HG03066 (cell line): ENCODE data around the gene SLC22A9.
"Not testable (repeated sequence)": the region's sequence is repeated elsewhere in the genome, so short reads cannot be mapped to it uniquely, and the experiment has no call there.

ENCODE experiments used
- ATAC-seq: cut with Tn5 transposase; IDR thresholded peaks from one replicate; pipeline ENCODE4 v1.9.1; 2021; ENCODE audit warnings: low read depth; ENCODE audit not compliant: unreplicated experiment

Gene SLC22A9

DNA sequence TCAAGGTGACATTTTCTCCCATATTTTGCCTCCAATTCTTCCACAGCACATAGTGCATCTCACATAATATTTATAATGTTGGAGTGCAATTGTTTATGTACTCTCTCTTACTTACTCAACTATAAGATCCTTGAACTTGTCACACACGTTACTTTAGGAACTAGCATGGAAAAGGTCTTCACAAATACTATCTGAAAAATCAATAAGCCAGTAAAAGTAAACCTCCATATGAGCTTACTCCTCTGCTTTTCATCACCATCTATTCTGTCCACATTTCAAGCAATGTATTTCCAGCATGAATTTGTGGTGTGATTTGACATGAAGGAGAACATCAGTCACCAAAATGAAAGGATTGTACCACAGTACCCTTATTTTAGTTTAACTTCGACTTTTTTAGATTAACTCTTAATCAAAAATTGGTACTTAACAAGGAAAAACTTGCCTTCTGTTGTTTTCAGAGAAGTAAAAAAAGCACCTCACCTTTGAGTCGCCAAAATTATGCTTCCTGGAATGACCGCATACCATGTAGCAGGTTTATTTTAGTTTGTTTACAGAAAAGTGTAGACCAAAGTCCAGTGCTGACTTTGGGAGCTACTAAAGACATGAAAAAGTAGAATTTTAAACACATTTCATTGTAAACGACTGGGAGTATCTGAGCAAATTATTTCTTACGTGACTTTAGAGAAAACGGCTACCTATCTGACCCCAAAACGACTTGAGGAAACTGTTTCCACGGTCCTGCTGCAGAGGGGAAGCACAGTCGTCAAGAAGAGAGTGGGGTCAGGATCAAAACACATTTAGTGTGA is at the start of gene SLC22A9:
Gene SLC22A9 (plus strand): TSS at position 621 of the 806 bp plus-strand sequence. CDS start 272 bp downstream, outside the sequence.
- ATAC-seq, result no peak

DNA sequence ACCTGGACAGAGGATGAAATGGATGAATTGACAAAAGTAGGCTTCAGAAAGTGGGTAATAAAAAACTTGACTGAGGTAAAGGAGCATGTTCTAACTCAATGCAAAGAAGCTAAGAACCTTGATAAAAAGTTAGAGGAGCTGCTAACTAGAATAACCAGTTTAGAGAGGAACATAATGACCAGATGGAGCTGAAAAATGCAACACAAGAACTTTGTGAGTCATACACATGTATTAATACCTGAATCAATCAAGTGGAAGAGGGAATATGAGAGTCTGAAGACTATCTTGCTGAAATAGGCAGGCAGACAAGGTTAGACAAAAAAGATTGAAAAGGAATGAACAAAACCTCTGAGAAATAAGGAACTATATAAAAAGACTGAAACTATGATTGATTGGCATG is 47.9 kb upstream of the SLC22A9 start:
- ATAC-seq, result no peak

DNA sequence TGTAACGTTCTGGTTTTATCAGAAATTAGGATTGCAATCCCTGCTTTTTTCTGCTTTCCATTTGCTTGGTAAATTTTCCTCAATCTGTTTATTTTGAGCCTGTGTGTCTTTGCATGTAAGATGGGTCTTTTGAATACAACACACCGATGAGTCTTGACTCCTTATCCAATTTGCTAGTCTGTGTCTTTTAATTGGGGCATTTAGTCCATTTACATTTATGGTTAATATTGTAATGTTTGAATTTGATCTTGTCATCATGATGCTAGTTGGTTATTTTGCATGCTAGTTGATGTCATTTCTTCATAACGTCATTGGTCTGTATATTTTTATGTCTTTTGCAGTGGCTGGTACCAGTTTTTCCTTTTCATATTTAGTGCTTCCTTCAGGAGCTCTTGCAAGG is 34.5 kb upstream of the SLC22A9 start:
- ATAC-seq, result not testable (repeated sequence)

DNA sequence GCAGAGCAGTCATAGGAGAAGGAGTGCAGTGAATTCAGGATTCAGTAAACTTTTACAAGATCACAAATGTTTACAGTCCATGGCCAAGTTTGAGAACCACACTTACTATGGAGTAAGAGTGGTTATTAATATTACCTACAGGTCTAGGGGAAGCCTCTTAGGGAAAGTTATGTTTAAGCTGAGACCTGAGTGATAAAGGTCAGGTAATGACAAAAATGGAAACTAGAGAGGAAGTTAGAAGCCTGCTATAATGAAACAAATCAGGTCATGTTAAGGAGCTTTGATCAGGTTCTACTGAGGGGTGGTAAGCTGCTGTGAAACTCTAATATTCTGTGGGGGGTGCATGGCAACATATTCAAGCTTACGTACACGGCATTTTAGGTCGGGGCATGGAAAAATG is 32.5 kb upstream of the SLC22A9 start:
- ATAC-seq, result no peak

DNA sequence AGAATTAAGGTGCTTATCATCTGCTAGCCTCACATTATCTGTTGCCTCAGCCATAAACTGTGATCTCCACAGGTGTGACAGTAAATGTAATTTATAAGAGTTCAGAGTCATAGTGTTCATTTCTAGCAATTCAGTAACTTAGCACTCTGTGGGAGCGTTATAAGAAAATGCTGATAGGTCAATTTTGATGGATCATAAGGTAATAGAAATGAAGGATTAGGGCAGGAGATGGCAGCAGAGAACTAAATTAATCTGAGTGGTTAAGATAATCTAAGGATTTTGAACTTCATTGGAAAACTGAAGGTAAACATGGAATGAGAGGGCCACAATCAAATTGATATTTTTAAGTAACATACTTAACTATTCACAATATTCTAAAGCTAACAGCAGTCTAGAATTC is 26.5 kb upstream of the SLC22A9 start:
- no peak for ATAC-seq

DNA sequence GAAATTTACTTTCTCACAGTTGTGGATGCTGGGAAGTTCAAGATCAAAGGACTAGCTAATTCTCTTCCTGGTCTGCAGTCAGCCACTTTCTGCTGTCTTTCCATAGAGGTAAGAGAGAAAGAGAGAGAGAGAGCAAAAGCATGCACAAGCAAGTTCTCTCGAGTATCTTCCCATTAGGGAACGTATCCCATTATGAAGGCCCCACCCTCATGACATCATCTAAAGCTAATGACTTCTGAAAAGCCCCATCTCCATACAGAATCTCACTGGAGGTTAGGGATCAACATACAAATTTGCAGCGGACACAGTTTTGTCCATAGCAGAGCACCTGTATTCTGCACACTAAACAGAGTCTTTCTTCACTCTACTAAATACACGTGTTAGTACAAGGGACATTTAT is 17.4 kb upstream of the SLC22A9 start:
- no peak for ATAC-seq

DNA sequence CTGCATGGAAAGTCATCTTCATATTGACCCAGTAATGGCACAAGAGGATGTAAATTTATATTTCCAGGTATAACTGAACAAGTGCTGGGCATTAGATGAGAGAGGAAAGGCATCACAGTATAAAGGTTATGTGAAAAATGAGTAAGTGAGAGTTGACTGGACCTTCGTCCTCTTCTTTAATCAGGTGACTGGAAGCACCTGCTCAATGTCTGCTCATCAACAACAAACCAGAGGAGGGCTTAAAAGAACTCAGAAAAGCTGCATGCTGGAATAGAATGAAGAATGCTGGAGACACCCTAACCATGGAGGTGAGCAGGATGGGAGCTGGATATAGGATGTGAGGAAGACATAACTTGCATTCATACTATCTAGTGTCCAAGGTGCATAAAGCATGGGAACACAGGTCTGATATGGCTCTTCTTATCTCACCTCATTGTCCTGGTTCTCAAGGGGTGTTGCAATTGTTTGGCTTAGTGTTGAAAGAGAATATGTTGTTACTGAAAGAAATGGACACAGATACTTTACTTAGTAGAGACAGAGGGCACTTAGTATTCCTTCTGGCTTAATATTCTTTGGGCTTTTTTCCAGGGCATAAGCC is 7.3 kb upstream of the SLC22A9 start:
- no peak for ATAC-seq

DNA sequence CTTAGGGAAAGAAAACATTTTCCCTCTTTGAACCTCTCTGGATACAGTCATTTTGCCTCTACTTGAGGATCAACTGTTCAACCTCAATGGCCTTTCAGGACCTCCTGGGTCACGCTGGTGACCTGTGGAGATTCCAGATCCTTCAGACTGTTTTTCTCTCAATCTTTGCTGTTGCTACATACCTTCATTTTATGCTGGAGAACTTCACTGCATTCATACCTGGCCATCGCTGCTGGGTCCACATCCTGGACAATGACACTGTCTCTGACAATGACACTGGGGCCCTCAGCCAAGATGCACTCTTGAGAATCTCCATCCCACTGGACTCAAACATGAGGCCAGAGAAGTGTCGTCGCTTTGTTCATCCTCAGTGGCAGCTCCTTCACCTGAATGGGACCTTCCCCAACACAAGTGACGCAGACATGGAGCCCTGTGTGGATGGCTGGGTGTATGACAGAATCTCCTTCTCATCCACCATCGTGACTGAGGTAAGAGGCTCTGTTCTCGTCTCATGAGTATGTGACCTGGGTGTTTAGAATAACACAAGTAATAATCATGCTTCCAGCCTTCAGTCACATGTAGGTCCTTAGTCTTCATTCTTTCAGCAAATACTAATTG is 495 bp downstream of the SLC22A9 start:
- ATAC-seq, result no peak

DNA sequence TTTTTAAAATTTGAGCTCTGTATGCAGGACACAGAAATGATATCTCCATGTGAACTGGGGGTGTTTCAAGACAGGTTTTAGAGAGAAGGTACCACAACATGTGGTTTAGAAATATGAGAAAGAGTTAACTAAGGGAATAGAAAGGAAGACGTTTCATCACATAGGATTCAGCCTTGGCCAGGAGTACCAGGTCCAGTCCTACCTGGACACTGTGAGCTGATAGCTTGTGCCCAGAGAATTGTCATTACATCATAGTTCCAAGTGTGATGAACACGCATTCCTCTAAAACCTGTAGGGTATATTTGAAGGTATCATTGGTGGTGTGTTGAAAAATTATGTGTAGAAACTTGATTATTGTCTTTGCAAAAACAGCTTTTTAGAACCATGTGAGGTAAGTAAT is 1.8 kb downstream of the SLC22A9 start:
- ATAC-seq, result no peak

DNA sequence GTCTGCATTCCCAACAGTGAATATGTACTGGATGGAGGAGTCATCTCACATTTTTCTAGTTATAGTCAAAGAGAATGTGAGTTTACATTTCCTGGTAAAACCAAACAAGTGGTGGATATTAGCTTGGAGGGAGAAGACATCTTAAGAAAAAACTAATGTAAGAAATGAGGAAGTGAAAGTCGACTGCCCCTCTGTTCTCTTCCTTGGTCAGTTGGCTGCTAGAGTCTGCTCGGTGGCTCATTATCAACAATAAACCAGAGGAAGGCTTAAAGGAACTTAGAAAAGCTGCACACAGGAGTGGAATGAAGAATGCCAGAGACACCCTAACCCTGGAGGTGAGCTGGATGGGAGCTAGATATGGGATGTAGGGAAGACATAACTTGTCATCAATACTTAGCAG is 5.8 kb downstream of the SLC22A9 start:
- ATAC-seq, result no peak

DNA sequence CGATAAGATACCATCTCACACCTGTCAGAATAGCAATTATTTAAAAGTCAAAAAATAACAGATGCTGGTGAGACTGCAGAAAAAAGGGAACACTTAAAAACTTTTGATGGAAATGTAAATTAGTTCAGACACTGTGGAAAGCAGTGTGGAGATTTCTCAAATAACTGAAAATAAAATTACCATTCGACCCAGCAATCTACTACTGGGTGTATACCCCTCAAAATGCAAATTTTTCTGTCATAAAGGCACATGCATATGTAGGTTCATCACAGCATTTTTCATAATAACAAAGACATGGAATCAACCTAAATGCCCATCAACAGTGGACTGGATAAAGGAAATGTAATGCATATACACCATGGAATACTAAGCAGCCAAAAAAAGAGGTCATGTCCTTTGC is 10.5 kb downstream of the SLC22A9 start:
- no peak for ATAC-seq

DNA sequence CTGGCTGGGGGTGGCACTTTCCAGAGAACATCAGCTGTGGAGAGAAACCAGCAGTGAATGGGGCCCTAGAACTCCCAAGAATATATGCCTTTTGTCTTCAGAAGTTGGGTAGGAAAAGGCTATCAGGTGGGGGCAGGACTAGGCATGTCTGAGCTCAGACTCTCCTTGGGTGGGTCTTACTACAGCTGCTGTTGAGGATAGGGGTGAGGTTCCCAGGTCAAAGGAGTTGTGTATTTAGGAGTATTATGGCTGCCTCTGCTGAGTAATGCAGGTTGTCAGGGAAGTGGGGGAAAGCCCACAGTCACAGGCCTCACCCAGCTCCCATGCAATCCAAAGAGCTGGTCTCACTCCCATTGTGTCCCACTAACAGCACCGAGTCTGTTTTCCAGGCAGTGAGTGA is 26.1 kb downstream of the SLC22A9 start:
- ATAC-seq, result no peak

DNA sequence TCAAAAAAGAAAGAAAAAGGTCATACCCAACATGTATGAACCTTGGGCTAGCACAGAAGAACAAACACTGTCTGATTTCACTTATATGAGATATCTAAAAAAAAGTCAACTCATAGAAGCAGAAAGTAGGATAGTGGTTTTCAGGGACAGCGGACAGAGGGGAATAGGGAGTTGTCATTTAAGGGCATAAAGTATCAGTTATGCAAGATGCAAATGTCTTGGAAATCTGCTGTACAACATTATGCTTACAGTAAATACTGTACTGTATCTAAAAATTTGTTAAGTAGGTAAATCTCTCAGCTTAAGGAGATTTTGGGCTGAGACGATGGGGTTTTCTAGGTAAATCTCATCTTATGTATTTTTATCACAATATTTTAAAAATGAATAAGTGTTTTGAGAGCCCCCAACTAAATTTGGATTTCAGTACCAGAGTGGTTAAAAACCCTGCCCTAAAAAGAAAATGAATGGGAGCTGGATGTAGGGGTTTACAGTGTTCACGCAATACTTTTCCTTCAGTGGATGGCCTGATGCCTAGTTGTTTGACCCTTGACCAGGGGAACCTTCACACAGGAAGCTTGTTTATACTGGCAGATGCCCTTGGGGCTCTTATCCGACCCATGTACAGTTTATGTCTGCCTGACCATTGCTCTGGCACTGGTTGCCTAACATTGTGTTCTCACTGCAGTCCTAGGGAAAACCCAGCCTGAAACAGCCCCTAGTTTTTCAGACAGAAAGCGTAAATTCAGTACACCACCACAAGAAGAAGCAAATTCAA is 34.8 kb downstream of the SLC22A9 start:
- ATAC-seq, result no peak

DNA sequence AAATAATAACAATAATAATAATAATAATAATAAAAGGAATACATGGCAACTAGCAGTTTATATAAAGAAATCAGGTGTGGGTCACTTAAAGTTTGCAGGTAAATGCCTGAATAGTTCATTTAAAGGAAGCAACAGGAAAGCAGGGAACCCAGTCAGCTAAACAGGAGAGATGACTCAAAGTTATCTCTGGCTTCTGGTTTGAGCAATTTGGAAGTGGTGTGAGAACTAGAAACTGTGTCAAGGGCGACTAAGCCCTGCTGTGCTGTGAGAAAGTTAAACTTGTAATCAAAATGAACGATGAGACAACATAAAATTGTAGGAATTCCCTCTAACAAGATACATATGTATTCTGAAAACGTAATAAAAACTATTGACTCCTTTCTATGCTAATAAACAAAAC is 35.5 kb downstream of the SLC22A9 start:
- ATAC-seq, result no peak

DNA sequence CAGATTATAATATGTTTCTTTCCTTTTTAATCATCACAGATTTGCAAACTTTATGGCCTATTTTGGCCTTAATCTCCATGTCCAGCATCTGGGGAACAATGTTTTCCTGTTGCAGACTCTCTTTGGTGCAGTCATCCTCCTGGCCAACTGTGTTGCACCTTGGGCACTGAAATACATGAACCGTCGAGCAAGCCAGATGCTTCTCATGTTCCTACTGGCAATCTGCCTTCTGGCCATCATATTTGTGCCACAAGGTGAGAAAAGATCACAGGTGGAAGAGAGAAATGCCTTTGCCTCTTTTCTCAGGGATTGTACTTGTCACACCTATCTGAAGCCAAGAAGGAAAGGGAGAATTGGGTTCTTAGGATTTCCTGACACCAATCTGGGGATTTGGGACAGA is 36.9 kb downstream of the SLC22A9 start:
- ATAC-seq, result no peak

DNA sequence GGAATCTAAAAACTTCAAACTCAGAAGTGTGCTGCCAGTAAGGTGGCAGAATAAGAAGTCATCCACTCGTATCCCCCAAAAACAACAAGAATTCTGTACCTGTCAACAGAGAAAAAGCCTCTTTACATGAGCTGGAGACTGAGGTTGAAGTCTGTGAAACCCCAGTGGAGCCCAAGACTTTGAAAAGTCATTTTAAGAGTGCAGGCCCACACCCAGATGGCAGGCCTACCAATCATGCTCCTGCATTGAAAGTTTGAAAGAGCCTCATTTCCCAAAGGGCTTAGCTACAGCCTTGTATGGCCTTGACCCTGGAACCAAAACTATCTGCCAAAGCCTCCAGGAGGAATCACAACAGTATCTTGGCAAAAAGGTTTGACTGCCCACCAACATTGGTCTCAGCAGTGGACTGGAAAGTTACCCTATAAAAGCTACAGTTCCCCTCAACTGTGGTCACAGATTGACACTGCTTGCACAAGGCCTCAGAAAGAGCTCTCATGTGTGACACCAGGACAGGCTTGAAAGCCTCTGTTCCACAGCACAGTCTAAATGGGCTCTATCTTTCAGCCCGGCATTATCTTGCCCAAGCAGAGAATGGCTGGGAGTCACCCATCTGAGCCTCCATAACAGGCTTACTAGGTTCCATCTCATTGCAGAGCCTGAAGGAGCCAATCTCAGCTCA is 47.7 kb downstream of the SLC22A9 start:
- ATAC-seq, result no peak

DNA sequence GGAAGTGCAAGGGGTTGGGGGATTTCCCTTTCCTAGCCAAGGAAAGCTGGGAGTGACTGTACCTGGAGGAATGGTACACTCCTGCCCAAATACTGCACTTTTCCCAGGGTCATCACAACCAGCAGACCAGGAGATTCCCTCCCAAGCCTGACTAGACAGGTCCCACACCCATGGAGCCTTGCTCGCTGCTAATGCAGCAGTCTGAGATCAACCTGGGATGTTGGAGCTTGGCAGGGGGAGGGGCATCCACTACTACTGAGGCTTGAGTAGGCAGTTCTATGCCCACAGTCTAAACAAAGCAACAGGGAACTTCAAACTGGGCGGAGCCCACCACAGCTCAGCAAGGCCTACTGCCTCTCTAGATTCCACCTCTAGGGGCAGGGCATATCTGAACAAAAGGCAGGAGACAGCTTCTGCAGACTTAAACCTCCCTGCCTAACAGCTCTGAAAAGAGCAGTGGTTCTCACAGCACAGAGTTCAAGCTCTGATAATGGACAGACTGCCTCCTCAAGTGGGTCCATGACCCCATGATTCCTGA is 58.5 kb downstream of the SLC22A9 start:
- no peak for ATAC-seq

DNA sequence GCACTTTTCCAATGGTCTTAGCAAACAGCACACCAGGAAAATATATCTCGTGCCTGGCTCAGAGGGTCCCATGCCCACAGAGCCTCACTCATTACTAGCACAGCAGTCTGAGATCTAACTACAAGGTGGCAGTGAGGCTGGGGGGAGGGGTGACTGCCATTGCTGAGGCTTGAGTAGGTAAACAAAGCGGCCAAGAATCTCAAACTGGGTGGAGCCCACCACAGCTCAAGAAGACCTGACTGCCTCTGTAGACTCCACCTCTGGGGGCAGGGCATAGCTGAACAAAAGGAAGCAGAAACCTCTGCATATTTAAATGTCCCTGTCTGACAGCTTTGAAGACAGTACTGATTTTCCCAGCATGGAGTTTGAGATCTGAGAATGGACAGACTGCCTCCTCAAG is 61.1 kb downstream of the SLC22A9 start:
- ATAC-seq, result not testable (repeated sequence)

DNA sequence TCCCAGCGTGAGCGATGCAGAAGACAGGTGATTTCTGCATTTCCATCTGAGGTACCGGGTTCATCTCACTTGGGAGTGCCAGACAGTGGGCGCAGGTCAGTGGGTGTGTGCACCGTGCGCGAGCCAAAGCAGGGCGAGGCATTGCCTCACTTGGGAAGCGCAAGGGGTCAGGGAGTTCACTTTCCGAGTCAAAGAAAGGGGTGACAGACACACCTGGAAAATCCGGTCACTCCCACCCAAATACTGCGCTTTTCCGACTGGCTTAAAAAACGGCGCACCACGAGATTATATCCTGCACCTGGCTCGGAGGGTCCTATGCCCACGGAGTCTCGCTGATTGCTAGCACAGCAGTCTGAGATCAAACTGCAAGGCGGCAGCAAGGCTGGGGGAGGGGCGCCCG is 65.8 kb downstream of the SLC22A9 start:
- ATAC-seq, result not testable (repeated sequence)

DNA sequence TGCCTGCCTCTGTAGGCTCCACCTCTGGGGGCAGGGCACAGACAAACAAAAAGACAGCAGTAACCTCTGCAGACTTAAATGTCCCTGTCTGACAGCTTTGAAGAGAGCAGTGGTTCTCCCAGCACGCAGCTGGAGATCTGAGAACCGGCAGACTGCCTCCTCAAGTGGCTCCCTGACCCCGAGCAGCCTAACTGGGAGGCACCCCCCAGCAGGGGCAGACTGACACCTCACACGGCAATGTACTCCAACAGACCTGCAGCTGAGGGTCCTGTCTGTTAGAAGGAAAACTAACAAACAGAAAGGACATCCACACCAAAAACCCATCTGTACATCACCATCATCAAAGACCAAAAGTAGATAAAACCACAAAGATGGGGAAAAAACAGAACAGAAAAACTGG is 66.2 kb downstream of the SLC22A9 start:
- ATAC-seq, result not testable (repeated sequence)
